T-cell (primary cell): ENCODE data around the gene RGS3. TPM values are rescaled to one million over a fixed set of nuclear protein-coding genes. Genes with fewer than 3 reads are reported as not detected.
A peak's percentile ranks its signal among the peaks of the same experiment; 100 is the strongest.

ENCODE experiments used
- ATAC-seq, 4 experiments: fragments of 200-7000 bp in 3 of 4; fragments of 150-1000 bp in 1 of 4; cut with Tn5 transposase; replicated peaks in 1 of 4; 1 replicate in 3 of 4; 2 replicates in 1 of 4; pipeline ENCODE4 v1.10.0; 2021; ENCODE audit warnings: moderate library complexity in 3 of 4, mild to moderate bottlenecking in 2 of 4, moderate number of reproducible peaks in 1 of 4
- CTCF ChIA-PET, 2 donors: fragments of 300-600 bp; sonication (Branson Sonifier 250); formaldehyde crosslinking; loops; one replicate each; lab custom pipeline; 2022; ENCODE audit warnings: antibody characterized with exemption in 2 of 2; lab: Charles Lee
- POLR2A ChIA-PET, 2 donors: fragments of 300-600 bp; sonication (Branson Sonifier 250); formaldehyde crosslinking; loops; one replicate each; lab custom pipeline; 2022; ENCODE audit warnings: antibody characterized with exemption in 2 of 2; lab: Charles Lee
- DNase-seq, 35 experiments: peaks; one replicate each; pipeline versions ENCODE4 v3.0.0 to v3.0.0-alpha.2; 2013 to 2023
- H3K27ac ChIP-seq: one replicate; pipeline ENCODE4 v1.5.1; 2013; ENCODE audit warnings: low read length
- H3K27me3 ChIP-seq, 2 experiments: replicated peaks in 1 of 2; 1 replicate in 1 of 2; 2 replicates in 1 of 2; pipeline versions ENCODE4 v1.6.1 to v1.7.0; 2013; ENCODE audit warnings: low read length in 1 of 2, mixed read lengths in 1 of 2; ENCODE audit not compliant: control insufficient read depth in 2 of 2, insufficient read depth in 2 of 2; ENCODE audit errors: extremely low read depth in 1 of 2
- H3K36me3 ChIP-seq, 2 donors: 1 replicate in 1 of 2; 2 replicates in 1 of 2; pipeline versions ENCODE4 v1.6.1 to v1.7.0; 2013; ENCODE audit warnings: low read length in 1 of 2; ENCODE audit not compliant: control insufficient read depth in 2 of 2, insufficient read depth in 1 of 2; ENCODE audit errors: extremely low read depth in 1 of 2
- H3K4me1 ChIP-seq, 2 experiments: 1 replicate in 1 of 2; 2 replicates in 1 of 2; pipeline versions ENCODE4 v1.6.1 to v1.7.0; 2013; ENCODE audit warnings: low read length in 2 of 2, mixed read lengths in 1 of 2; ENCODE audit not compliant: insufficient read depth in 2 of 2, control insufficient read depth in 1 of 2; ENCODE audit errors: extremely low read depth in 1 of 2
- H3K4me3 ChIP-seq, 2 donors: 1 replicate in 1 of 2; 2 replicates in 1 of 2; pipeline versions ENCODE4 v1.5.1 to v1.7.0; 2013; ENCODE audit warnings: mild to moderate bottlenecking in 2 of 2, low read length in 1 of 2, moderate library complexity in 1 of 2; ENCODE audit not compliant: control insufficient read depth in 1 of 2; ENCODE audit errors: extremely low read depth in 1 of 2
- H3K9me3 ChIP-seq: 2 replicates; pipeline ENCODE4 v1.7.0; 2013
- H3K27ac Mint-ChIP-seq, 2 donors: one replicate each; pipeline ENCODE4 v1.8.0; 2020 to 2021; ENCODE audit warnings: mild to moderate bottlenecking in 2 of 2, mixed read lengths in 2 of 2
- H3K27me3 Mint-ChIP-seq, 2 donors: one replicate each; pipeline ENCODE4 v1.8.0; 2021 to 2022; ENCODE audit warnings: mixed read lengths in 2 of 2
- H3K36me3 Mint-ChIP-seq: one replicate; pipeline ENCODE4 v1.8.0; 2021; ENCODE audit warnings: mixed read lengths
- H3K4me1 Mint-ChIP-seq, 3 donors: one replicate each; pipeline ENCODE4 v1.8.0; 2020 to 2022; ENCODE audit warnings: mixed read lengths in 3 of 3, mild to moderate bottlenecking in 1 of 3
- H3K4me3 Mint-ChIP-seq, 3 donors: one replicate each; pipeline ENCODE4 v1.8.0; 2020 to 2022; ENCODE audit warnings: mild to moderate bottlenecking in 3 of 3, mixed read lengths in 3 of 3, moderate library complexity in 3 of 3
- H3K9me3 Mint-ChIP-seq, 3 donors: one replicate each; pipeline ENCODE4 v1.8.0; 2020 to 2022; ENCODE audit warnings: mixed read lengths in 3 of 3
- WGBS: methylation state at CpG from one replicate; pipeline ENCODE4 v1.1.5; 2013; ENCODE audit warnings: missing lambda C conversion rate; ENCODE audit not compliant: insufficient coverage; 5-methylcytosine and 5-hydroxymethylcytosine counted together
- total RNA-seq, 35 experiments: library from RNA in 6 of 35; stranded (reverse) in 6 of 35; fragments of 120-200 nt in 1 of 35; gene quantifications; one replicate each; pipeline versions ENCODE4 v1.2.1 to v1.2.4 and lab custom pipeline; 2013 to 2026

Gene RGS3
- total RNA-seq, 5 donors from 2014 or later (not counting 1 experiment from before 2014, with no cell fraction given) = 15.9 to 36.5 (median 24.9) TPM

- CTCF ChIA-PET = no interaction called here
Measured at GRCh38 chr9:113476511-113476916, 13.0 kb downstream of the RGS3 start.

GRCh38 chr9:113477058-113477457 is 13.5 kb downstream of the RGS3 start:
- Histone ChIP-seq H3K27me3 (no peaks in the 10 kb centered on the region), H3K27ac (no peak overlapping the region), H3K36me3 (no peaks in the 10 kb centered on the region), H3K9me3 (no peaks in the 10 kb centered on the region), H3K4me1 (peaks cover 7 to 10% of the 10 kb centered on the region in 2 experiments), H3K4me3 (no peak overlapping the region)
- Mint-ChIP-seq H3K9me3 (no peaks in the 10 kb centered on the region), H3K36me3 (no peaks in the 10 kb centered on the region), H3K4me3 (no peak overlapping the region), H3K27me3 (no peaks in the 10 kb centered on the region), H3K4me1 (peaks cover 16 to 21% (median 16%) of the 10 kb centered on the region in 3 donors), H3K27ac (no peak overlapping the region)
- ATAC-seq (no peak), DNase-seq (no peak)
- WGBS = 90% methylated on average over 3 of the region's 4 CpGs
- ChIA-PET CTCF (no interaction called here), POLR2A (no interaction called here)

More at GRCh38 chr9:113476511-113476916, 13.0 kb downstream of the RGS3 start:
- Histone ChIP-seq H3K4me1 (peaks cover 7 to 10% of the 10 kb centered on the region in 2 experiments), H3K27ac (no peak overlapping the region), H3K27me3 (no peaks in the 10 kb centered on the region), H3K9me3 (no peaks in the 10 kb centered on the region), H3K4me3 (no peak overlapping the region), H3K36me3 (no peaks in the 10 kb centered on the region)
- DNase-seq = no peak
- no peaks in the 10 kb centered on the region for H3K36me3 Mint-ChIP-seq
- 79% methylated on average over 3 of the region's 4 CpGs for WGBS
- H3K4me1 Mint-ChIP-seq = peaks cover 16 to 21% (median 16%) of the 10 kb centered on the region in 3 donors
- no peak for ATAC-seq
- POLR2A ChIA-PET = no interaction called here
- no peaks in the 10 kb centered on the region for H3K9me3 Mint-ChIP-seq
- no peak overlapping the region for H3K4me3 Mint-ChIP-seq
- H3K27ac Mint-ChIP-seq = no peak overlapping the region
- H3K27me3 Mint-ChIP-seq = no peaks in the 10 kb centered on the region

- no peak overlapping the region for H3K4me3 Mint-ChIP-seq
- DNase-seq (no peak), ATAC-seq (no peak)
- no peaks in the 10 kb centered on the region for H3K9me3 Mint-ChIP-seq
- H3K27ac Mint-ChIP-seq = no peak overlapping the region
- Histone ChIP-seq H3K36me3 (no peaks in the 10 kb centered on the region), H3K9me3 (no peaks in the 10 kb centered on the region), H3K4me1 (peaks cover 7 to 10% of the 10 kb centered on the region in 2 experiments), H3K27me3 (no peaks in the 10 kb centered on the region), H3K27ac (no peak overlapping the region), H3K4me3 (no peak overlapping the region)
- no peaks in the 10 kb centered on the region for H3K36me3 Mint-ChIP-seq
- H3K27me3 Mint-ChIP-seq = no peaks in the 10 kb centered on the region
- H3K4me1 Mint-ChIP-seq = peaks cover 16 to 21% (median 16%) of the 10 kb centered on the region in 3 donors
- ChIA-PET CTCF (no interaction called here), POLR2A (no interaction called here)
- WGBS = 85% methylated on average over 4 of the region's 5 CpGs
Measured at GRCh38 chr9:113477661-113478060, 14.1 kb downstream of the RGS3 start.

GRCh38 chr9:113479174-113479621 is 15.7 kb downstream of the RGS3 start:
- ATAC-seq (peak; percentile 34 to 63 (median 42)), DNase-seq (peak in 26 of 35 experiments; percentile 5 to 44 (median 18))
- H3K27ac ChIP-seq = no peak overlapping the region
- H3K9me3 Mint-ChIP-seq = no peaks in the 10 kb centered on the region
- H3K4me1 ChIP-seq = peaks cover 7 to 10% of the 10 kb centered on the region in 2 experiments
- POLR2A ChIA-PET = interaction anchor here in 1 of 2 donors (0.5 kb wide), 1 partner anchor 220 kb away, joined by 6 read pairs; no protein-coding TSS in a partner anchor
- WGBS = 56% methylated on average over 2 of the region's 7 CpGs
- no peaks in the 10 kb centered on the region for H3K27me3 Mint-ChIP-seq
- peaks cover 16 to 21% (median 16%) of the 10 kb centered on the region in 3 donors for H3K4me1 Mint-ChIP-seq
- CTCF ChIA-PET = no interaction called here
- H3K27me3 ChIP-seq = no peaks in the 10 kb centered on the region
- no peaks in the 10 kb centered on the region for H3K36me3 ChIP-seq
- no peak overlapping the region for H3K4me3 ChIP-seq
- no peak overlapping the region for H3K4me3 Mint-ChIP-seq
- no peak overlapping the region for H3K27ac Mint-ChIP-seq
- H3K36me3 Mint-ChIP-seq = no peaks in the 10 kb centered on the region
- no peaks in the 10 kb centered on the region for H3K9me3 ChIP-seq

GRCh38 chr9:113480612-113481011 is 17.1 kb downstream of the RGS3 start:
- Histone ChIP-seq H3K4me1 (peaks cover 7 to 10% of the 10 kb centered on the region in 2 experiments), H3K36me3 (no peaks in the 10 kb centered on the region), H3K4me3 (no peak overlapping the region), H3K27me3 (no peaks in the 10 kb centered on the region), H3K27ac (no peak overlapping the region), H3K9me3 (no peaks in the 10 kb centered on the region)
- no peak for ATAC-seq
- CTCF ChIA-PET = no interaction called here
- 98% methylated on average over 4 of the region's 4 CpGs for WGBS
- peaks cover 16 to 21% (median 16%) of the 10 kb centered on the region in 3 donors for H3K4me1 Mint-ChIP-seq
- H3K4me3 Mint-ChIP-seq = no peak overlapping the region
- peak overlapping the region in 1 of 2 donors; percentile 29 for H3K27ac Mint-ChIP-seq
- DNase-seq = no peak
- no peaks in the 10 kb centered on the region for H3K9me3 Mint-ChIP-seq
- POLR2A ChIA-PET = no interaction called here
- H3K36me3 Mint-ChIP-seq = no peaks in the 10 kb centered on the region
- no peaks in the 10 kb centered on the region for H3K27me3 Mint-ChIP-seq

- H3K4me1 ChIP-seq = peaks cover 7 to 10% of the 10 kb centered on the region in 2 experiments
- CTCF ChIA-PET = no interaction called here
- H3K36me3 ChIP-seq = no peaks in the 10 kb centered on the region
- DNase-seq (no peak), ATAC-seq (no peak)
- Mint-ChIP-seq H3K27ac (no peak overlapping the region), H3K4me3 (no peak overlapping the region), H3K27me3 (no peaks in the 10 kb centered on the region), H3K9me3 (no peaks in the 10 kb centered on the region), H3K4me1 (peaks cover 16 to 21% (median 16%) of the 10 kb centered on the region in 3 donors), H3K36me3 (no peaks in the 10 kb centered on the region)
- WGBS = 93% methylated on average over 7 of the region's 7 CpGs
- no peak overlapping the region for H3K4me3 ChIP-seq
- no peaks in the 10 kb centered on the region for H3K9me3 ChIP-seq
- no peaks in the 10 kb centered on the region for H3K27me3 ChIP-seq
- POLR2A ChIA-PET = no interaction called here
- no peak overlapping the region for H3K27ac ChIP-seq
Measured at GRCh38 chr9:113481176-113481787, 17.8 kb downstream of the RGS3 start.
